Progenitor cell of endocrine pancreas (in vitro differentiated cells): ENCODE results near the gene ABCB4. TPM values are rescaled to one million over a fixed set of nuclear protein-coding genes. Genes with fewer than 3 reads are reported as not detected.
"Not testable (repeated sequence)": the region's sequence is repeated elsewhere in the genome, so short reads cannot be mapped to it uniquely, and the experiment has no call there.

Experiments
- DNase-seq: peaks from one replicate; pipeline ENCODE4 v3.0.0; 2021; ENCODE audit warnings: low spot score; ENCODE audit not compliant: unreplicated experiment
- H3K27ac Mint-ChIP-seq: 2 replicates; pipeline ENCODE4 v1.8.0; 2021; ENCODE audit warnings: mild to moderate bottlenecking, moderate library complexity, mixed read lengths
- H3K27me3 Mint-ChIP-seq: 2 replicates; pipeline ENCODE4 v1.8.0; 2021; ENCODE audit warnings: mixed read lengths
- H3K36me3 Mint-ChIP-seq: 2 replicates; pipeline ENCODE4 v1.8.0; 2022; ENCODE audit warnings: mixed read lengths; ENCODE audit not compliant: insufficient read depth
- H3K4me1 Mint-ChIP-seq: 2 replicates; pipeline ENCODE4 v1.8.0; 2021; ENCODE audit warnings: low read depth, mixed read lengths
- H3K4me3 Mint-ChIP-seq: 2 replicates; pipeline ENCODE4 v1.8.0; 2021; ENCODE audit warnings: low read depth, mild to moderate bottlenecking, moderate library complexity, mixed read lengths
- H3K9me3 Mint-ChIP-seq: 2 replicates; pipeline ENCODE4 v1.8.0; 2021; ENCODE audit warnings: low read depth, mixed read lengths
- total RNA-seq: library from RNA; stranded (reverse); gene quantifications from 2 replicates; pipeline ENCODE4 v1.2.1, GENCODE V29; 2021
- TF ChIP-seq, protein P1 (sequence below): fragments of 200-600 bp; sonication (generic); IDR thresholded peaks from one replicate; pipeline ENCODE4 v1.5.0; 2021; ENCODE audit warnings: antibody characterized with exemption, mild to moderate bottlenecking; ENCODE audit not compliant: unreplicated experiment

The ABCB4 gene
- total RNA-seq, 1 donor from 2014 or later = 0.65 TPM

DNA sequence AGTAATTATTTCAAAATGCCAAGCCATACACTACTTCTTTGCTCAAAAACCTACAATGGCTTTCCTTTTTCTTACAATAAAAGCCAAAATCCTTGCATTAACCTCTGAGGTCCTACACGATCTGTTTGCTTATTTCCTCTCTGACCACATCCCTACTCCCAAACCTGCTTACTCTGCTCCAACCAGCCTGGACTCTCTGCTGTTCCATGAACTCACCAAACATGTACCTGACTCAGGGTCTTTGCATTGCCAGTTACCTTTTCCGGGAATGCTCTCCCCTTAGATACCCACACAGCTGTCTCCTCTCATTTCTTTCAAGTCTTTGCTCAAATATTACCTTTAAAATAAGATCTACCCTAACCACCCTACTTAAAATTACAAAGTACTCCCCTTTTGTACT, 2.3 kb downstream of the ABCB4 start:
- peaks cover under 1% of the 10 kb centered on the region for H3K9me3 Mint-ChIP-seq
- no peak overlapping the region for H3K4me3 Mint-ChIP-seq
- H3K27me3 Mint-ChIP-seq = peaks cover 42% of the 10 kb centered on the region
- H3K4me1 Mint-ChIP-seq = no peaks in the 10 kb centered on the region
- no peak overlapping the region for H3K27ac Mint-ChIP-seq
- DNase-seq = no peak
- TF ChIP-seq, protein P1, sequence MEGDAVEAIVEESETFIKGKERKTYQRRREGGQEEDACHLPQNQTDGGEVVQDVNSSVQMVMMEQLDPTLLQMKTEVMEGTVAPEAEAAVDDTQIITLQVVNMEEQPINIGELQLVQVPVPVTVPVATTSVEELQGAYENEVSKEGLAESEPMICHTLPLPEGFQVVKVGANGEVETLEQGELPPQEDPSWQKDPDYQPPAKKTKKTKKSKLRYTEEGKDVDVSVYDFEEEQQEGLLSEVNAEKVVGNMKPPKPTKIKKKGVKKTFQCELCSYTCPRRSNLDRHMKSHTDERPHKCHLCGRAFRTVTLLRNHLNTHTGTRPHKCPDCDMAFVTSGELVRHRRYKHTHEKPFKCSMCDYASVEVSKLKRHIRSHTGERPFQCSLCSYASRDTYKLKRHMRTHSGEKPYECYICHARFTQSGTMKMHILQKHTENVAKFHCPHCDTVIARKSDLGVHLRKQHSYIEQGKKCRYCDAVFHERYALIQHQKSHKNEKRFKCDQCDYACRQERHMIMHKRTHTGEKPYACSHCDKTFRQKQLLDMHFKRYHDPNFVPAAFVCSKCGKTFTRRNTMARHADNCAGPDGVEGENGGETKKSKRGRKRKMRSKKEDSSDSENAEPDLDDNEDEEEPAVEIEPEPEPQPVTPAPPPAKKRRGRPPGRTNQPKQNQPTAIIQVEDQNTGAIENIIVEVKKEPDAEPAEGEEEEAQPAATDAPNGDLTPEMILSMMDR = no peak
- H3K36me3 Mint-ChIP-seq = no peaks in the 10 kb centered on the region

DNA sequence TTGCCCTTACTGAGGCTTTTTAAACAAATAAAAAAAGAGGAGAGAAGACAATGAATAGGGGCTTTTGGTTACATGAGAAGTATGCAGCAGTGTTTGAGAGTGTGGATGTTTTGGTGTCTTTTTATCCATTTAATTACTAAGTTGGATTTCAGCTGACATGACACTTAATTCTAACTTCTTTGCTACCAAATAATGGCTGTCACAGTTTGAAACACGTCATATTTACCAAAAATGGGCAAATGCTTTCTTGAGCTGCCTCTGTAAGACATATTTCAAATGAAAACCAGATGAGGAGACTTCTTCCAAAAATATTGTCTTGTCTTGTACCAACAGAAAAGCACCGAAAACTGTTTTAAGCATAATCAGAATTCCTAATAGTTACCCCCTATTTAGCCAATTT, 4.0 kb downstream of the ABCB4 start:
- no peak for DNase-seq
- H3K36me3 Mint-ChIP-seq = peaks cover 6% of the 10 kb centered on the region
- H3K4me3 Mint-ChIP-seq = no peak overlapping the region
- peaks cover 32% of the 10 kb centered on the region for H3K27me3 Mint-ChIP-seq
- no peaks in the 10 kb centered on the region for H3K4me1 Mint-ChIP-seq
- H3K27ac Mint-ChIP-seq = no peak overlapping the region
- H3K9me3 Mint-ChIP-seq = peaks cover 12% of the 10 kb centered on the region
- TF ChIP-seq, protein P1 = no peak

DNA sequence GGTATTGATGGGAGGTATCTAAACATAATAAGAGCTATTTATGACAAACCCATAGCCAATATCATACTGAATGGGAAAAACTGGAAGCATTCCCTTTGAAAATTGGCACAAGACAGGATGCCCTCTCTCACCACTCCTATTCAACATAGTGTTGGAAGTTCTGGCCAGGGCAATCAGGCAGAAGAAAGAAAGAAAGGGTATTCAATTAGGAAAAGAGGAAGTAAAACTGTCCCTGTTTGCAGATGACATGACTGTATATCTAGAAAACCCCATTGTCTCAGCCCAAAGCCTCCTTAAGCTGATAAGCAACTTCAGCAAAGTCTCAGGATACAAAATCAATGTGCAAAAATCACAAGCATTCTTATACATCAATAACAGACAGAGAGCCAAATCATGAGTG, 6.3 kb downstream of the ABCB4 start:
- peaks cover 13% of the 10 kb centered on the region for H3K36me3 Mint-ChIP-seq
- not testable (repeated sequence) for H3K4me3 Mint-ChIP-seq, H3K4me1 Mint-ChIP-seq, H3K27ac Mint-ChIP-seq, DNase-seq
- peaks cover 14% of the 10 kb centered on the region for H3K27me3 Mint-ChIP-seq
- peaks cover 23% of the 10 kb centered on the region for H3K9me3 Mint-ChIP-seq

DNA sequence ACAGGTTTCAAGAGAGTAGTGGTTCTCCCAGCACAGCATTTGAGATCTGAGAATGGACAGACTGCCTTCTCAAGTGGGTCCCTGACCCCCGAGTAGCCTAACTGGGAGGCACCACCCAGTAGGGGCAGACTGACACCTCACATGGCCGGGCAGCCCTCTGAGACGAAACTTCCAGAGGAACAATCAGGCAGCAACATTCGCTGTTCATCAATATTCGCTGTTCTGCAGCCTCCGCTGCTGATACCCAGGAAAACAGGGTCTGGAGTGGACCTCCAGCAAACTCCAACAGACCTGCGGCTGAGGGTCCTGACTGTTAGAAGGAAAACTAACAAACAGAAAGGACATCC, 10.0 kb downstream of the ABCB4 start:
- Mint-ChIP-seq H3K36me3 (peaks cover 13% of the 10 kb centered on the region), H3K9me3 (peaks cover 23% of the 10 kb centered on the region), H3K27ac (peak overlapping the region; percentile 74), H3K4me3 (peak overlapping the region; percentile 4)
- not testable (repeated sequence) for H3K4me1 Mint-ChIP-seq, H3K27me3 Mint-ChIP-seq, DNase-seq

DNA sequence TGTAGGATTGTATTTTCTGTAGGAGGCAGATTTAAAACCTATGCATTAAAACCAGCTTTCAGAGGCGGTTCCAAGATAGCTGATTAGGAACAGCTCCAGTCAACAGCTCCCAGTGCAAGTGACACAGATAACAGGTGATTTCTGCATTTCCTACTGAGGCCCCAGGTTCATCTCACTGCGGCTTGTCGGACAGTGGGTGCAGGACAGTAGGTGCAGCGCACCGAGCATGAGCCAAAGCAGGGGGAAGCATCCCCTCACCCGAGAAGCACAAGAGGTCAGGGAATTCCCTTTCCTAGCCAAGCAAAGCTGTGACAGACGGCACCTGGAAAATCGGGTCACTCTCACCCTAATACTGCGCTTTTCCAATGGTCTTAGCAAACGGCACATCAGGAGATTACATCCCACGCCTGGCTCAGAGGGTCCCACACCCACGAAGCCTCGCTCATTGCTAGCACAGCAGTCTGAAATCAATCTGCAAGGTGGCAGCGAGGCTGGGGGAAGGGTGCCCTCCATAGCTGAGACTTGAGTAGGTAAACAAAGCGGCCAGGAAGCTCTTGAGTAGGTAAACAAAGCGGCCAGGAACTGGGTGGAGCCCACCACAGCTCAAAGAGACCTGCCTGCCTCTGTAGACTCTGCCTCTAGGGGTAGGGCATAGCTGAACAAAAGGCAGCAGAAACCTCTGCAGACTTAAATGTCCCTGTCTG, 10.5 kb downstream of the ABCB4 start:
- not testable (repeated sequence) for H3K27me3 Mint-ChIP-seq, H3K4me1 Mint-ChIP-seq
- Mint-ChIP-seq H3K4me3 (peak overlapping the region; percentile 63), H3K9me3 (peaks cover 23% of the 10 kb centered on the region), H3K27ac (peak overlapping the region; percentile 74), H3K36me3 (peaks cover 13% of the 10 kb centered on the region)
- peak; percentile 20 for DNase-seq
- TF ChIP-seq, protein P1 = peak; percentile 7

DNA sequence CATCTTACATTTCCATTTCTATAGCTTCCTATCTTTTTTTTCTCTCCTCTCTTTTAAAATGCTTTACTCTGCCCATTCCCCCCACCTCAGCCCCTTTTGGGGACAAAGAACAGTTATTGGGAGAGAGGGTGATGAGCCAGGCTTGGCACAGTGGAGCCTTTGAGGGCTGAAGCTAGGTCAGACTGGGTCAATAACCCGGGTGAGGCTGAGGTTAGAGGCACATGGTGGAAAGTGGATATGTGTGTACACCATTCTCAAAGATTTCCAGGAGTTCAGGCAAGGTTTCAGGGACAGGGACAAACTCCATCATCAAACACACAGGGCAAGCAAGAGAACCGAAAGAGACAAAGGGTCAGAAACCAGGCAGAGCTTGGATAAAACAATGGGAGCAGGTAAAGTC, 11.5 kb downstream of the ABCB4 start:
- no peaks in the 10 kb centered on the region for H3K27me3 Mint-ChIP-seq
- H3K36me3 Mint-ChIP-seq = peaks cover 13% of the 10 kb centered on the region

DNA sequence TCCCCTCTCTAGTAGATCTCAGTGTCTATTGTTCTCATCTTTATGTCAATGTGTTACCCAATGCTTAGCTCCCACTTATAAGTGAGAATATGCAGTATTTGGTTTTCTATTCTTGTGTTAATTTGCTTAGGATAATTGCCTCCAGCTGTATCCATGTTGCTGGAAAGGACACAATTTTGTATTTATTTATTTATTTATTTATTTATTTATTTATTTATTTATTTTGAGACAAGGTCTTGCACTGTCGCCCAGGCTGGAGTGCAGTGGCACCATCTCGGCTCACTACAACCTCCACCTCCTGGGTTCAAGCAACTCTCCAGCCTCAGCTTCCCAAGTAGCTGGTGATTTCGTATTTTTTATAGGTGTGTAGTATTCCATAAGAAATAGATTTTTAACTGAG, 15.0 kb downstream of the ABCB4 start:
- H3K27ac Mint-ChIP-seq, DNase-seq, H3K36me3 Mint-ChIP-seq, H3K9me3 Mint-ChIP-seq, H3K4me3 Mint-ChIP-seq, H3K27me3 Mint-ChIP-seq: not testable (repeated sequence)
- H3K4me1 Mint-ChIP-seq = peaks cover 20% of the 10 kb centered on the region

More for the DNA sequence above, 11.5 kb downstream of the ABCB4 start:
- Mint-ChIP-seq H3K4me1 (peaks cover 8% of the 10 kb centered on the region), H3K4me3 (no peak overlapping the region), H3K9me3 (peaks cover 23% of the 10 kb centered on the region), H3K27ac (no peak overlapping the region)
- DNase-seq = no peak
- TF ChIP-seq, protein P1 = no peak
